Measurements from ENCODE around the gene PADI4. TPM values are rescaled to one million over a fixed set of nuclear protein-coding genes. Genes with fewer than 3 reads are reported as not detected.

The PADI4 gene
- total RNA-seq, 2 donors from 2014 or later: not detected

DNA sequence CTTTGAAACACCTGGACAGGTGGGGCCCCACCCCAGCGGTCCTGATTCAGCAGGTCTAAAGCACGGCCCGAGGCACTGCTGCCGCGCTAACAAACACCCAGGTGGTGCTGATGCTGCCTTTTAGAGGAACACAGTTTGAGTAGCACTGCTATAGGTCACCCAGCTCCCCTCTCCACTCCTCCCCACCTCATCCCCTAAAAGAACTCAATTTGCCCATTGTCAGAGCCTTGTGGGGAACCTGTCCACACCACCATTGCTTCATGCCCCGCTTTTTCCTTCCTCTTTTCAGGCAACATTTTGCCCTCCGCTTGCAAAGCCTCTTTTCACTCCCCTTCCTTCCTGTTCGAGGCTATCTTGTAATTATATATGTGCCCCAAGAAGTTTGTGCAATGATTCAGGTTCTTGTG, 26.2 kb upstream of the PADI4 start:
- 62% methylated on average over 8 of the region's 8 CpGs for WGBS

DNA sequence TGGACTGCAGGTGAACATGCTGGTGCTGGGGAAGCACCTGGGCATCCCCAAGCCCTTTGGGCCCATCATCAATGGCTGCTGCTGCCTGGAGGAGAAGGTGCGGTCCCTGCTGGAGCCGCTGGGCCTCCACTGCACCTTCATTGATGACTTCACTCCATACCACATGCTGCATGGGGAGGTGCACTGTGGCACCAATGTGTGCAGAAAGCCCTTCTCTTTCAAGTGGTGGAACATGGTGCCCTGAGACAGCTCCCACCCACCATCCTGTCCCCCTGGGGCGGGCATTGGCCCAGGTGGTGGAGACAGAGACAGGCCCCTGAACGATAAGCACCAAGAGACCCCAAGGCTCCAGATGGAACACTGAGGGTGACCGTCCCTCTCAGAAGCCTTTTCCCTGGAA, 25.2 kb upstream of the PADI4 start:
- H3K27me3 ChIP-seq (replicated peaks; ENCODE audit: insufficient read depth): no peaks in the 10 kb centered on the region
- H3K4me3 ChIP-seq: no peak overlapping the region
- DNase-seq (ENCODE audit: low spot score): no peak
- H3K27ac ChIP-seq: no peak overlapping the region
- WGBS: 92% methylated on average over 5 of the region's 5 CpGs
- TF ChIP-seq POLR2AphosphoS5 (IDR thresholded peaks at IDR 0.05) (no peak), POLR2A (IDR thresholded peaks at IDR 0.05) (no peak)
- TF ChIP-seq, protein P1, sequence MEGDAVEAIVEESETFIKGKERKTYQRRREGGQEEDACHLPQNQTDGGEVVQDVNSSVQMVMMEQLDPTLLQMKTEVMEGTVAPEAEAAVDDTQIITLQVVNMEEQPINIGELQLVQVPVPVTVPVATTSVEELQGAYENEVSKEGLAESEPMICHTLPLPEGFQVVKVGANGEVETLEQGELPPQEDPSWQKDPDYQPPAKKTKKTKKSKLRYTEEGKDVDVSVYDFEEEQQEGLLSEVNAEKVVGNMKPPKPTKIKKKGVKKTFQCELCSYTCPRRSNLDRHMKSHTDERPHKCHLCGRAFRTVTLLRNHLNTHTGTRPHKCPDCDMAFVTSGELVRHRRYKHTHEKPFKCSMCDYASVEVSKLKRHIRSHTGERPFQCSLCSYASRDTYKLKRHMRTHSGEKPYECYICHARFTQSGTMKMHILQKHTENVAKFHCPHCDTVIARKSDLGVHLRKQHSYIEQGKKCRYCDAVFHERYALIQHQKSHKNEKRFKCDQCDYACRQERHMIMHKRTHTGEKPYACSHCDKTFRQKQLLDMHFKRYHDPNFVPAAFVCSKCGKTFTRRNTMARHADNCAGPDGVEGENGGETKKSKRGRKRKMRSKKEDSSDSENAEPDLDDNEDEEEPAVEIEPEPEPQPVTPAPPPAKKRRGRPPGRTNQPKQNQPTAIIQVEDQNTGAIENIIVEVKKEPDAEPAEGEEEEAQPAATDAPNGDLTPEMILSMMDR (IDR thresholded peaks at IDR 0.05): no peak
- no peaks in the 10 kb centered on the region for H3K4me1 ChIP-seq (replicated peaks)
- intact Hi-C loops (cut with DNase I): no loop called here
- no peaks in the 10 kb centered on the region for H3K36me3 ChIP-seq
- no peaks in the 10 kb centered on the region for H3K9me3 ChIP-seq

More for the DNA sequence above, 26.2 kb upstream of the PADI4 start:
- no peaks in the 10 kb centered on the region for H3K9me3 ChIP-seq
- H3K4me1 ChIP-seq (replicated peaks): no peaks in the 10 kb centered on the region
- TF ChIP-seq POLR2AphosphoS5 (IDR thresholded peaks at IDR 0.05) (no peak), POLR2A (IDR thresholded peaks at IDR 0.05) (no peak)
- TF ChIP-seq, protein P1 (IDR thresholded peaks at IDR 0.05): no peak
- no peaks in the 10 kb centered on the region for H3K36me3 ChIP-seq
- no peak overlapping the region for H3K27ac ChIP-seq
- no peak overlapping the region for H3K4me3 ChIP-seq
- no peak for DNase-seq (ENCODE audit: low spot score)
- intact Hi-C loops (cut with DNase I): no loop called here
- H3K27me3 ChIP-seq (replicated peaks; ENCODE audit: insufficient read depth): no peaks in the 10 kb centered on the region

DNA sequence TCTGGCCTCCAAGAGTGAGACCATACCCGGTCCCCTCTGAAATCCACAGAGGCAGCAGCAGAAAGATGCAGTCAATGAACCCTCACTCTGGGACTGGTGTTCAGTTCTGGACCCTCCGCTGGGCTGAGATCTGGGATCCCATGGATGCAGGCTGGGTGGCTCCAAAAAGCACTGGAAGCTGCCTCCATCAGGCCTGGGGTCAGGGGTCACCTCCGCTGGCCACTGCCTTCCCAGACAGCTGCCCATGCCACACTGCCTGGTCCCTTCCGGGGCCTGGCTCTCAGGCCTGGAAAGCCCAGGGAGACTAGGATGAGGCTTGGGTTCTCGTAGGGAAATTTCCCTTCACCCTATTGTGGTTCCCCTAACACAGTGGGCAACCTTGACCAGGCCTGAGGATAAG, 21.4 kb upstream of the PADI4 start:
- H3K4me3 ChIP-seq: no peak overlapping the region
- no peak for DNase-seq (ENCODE audit: low spot score)
- no peaks in the 10 kb centered on the region for H3K4me1 ChIP-seq (replicated peaks)
- no peaks in the 10 kb centered on the region for H3K27me3 ChIP-seq (replicated peaks; ENCODE audit: insufficient read depth)
- H3K27ac ChIP-seq: no peak overlapping the region
- TF ChIP-seq POLR2A (IDR thresholded peaks at IDR 0.05): no peak
- TF ChIP-seq, protein P1 (IDR thresholded peaks at IDR 0.05): no peak
- TF ChIP-seq POLR2AphosphoS5 (IDR thresholded peaks at IDR 0.05): no peak
- no peaks in the 10 kb centered on the region for H3K36me3 ChIP-seq
- intact Hi-C loops (cut with DNase I): no loop called here
- 98% methylated on average over 5 of the region's 5 CpGs for WGBS
- H3K9me3 ChIP-seq: no peaks in the 10 kb centered on the region

DNA sequence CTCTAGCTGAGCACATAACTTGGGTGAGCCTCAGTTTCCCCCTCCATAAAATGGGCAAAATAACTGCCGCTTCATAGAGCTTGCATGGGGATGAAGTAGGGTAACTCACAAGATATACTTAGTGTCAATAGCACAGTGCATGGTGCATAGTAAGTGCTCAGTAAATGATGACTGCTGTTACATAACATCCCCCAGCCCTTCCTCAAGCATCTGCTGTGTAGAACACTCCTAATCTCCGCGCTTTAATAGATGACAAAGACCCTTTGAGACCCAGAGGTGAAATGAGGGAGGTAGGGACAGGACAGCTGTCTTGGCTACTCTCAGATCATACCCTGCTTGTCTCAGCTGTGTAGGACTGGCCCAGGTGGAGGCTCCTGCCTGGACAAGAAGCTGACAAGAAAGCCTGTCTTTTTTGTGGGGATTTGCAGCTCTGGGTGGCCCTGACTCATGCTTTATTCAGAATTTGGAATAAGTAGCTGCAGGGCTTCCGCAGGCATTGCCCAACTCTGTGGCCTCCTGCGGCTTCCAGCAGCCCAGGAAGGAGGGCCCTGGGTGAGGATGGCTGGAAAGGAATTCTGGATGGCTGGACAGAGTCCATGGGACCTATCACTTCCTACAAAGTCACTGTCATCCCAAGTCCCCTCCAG, 20.7 kb upstream of the PADI4 start:
- no peak overlapping the region for H3K27ac ChIP-seq
- H3K4me1 ChIP-seq (replicated peaks): no peaks in the 10 kb centered on the region
- 76% methylated on average over 5 of the region's 5 CpGs for WGBS
- H3K9me3 ChIP-seq: no peaks in the 10 kb centered on the region
- intact Hi-C loops (cut with DNase I): no loop called here
- no peak for TF ChIP-seq POLR2AphosphoS5 (IDR thresholded peaks at IDR 0.05)
- TF ChIP-seq, protein P1 (IDR thresholded peaks at IDR 0.05): no peak
- no peak for TF ChIP-seq POLR2A (IDR thresholded peaks at IDR 0.05)
- no peaks in the 10 kb centered on the region for H3K27me3 ChIP-seq (replicated peaks; ENCODE audit: insufficient read depth)
- H3K36me3 ChIP-seq: no peaks in the 10 kb centered on the region
- DNase-seq (ENCODE audit: low spot score): peak; percentile 27
- H3K4me3 ChIP-seq: no peak overlapping the region

DNA sequence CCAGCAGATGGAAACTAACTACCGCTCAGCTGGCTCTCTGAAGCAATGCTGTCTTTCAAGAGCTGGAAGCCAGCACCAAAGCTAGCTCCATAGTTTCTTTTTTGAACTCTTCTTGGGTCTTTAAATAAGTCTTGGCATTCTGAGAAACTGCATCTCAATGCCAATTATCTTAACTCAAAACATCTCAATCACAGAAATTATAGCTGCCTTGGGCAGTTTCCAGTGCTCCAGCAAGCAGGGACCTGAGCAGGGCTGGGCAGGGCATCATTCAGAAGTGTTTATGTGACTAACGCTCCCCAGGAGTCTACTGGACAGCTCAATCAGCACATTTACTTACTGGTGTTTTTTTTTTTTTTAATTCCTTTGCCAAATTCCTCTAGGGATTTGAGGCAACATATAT, 18.3 kb upstream of the PADI4 start:
- Histone ChIP-seq H3K27me3 (replicated peaks; ENCODE audit: insufficient read depth) (no peaks in the 10 kb centered on the region), H3K9me3 (no peaks in the 10 kb centered on the region), H3K4me1 (replicated peaks) (no peaks in the 10 kb centered on the region), H3K36me3 (no peaks in the 10 kb centered on the region), H3K4me3 (no peak overlapping the region), H3K27ac (no peak overlapping the region)
- DNase-seq (ENCODE audit: low spot score): peak; percentile 64
- 18% methylated on average over 2 of the region's 2 CpGs for WGBS
- intact Hi-C loops (cut with DNase I): no loop called here
- TF ChIP-seq POLR2AphosphoS5 (IDR thresholded peaks at IDR 0.05): peak; percentile 64
- no peak for TF ChIP-seq POLR2A (IDR thresholded peaks at IDR 0.05)

Measured in prostate gland (tissue), 2 donors.